ENCODE data around the gene GDPD3. TPM values are rescaled to one million over a fixed set of nuclear protein-coding genes. Genes with fewer than 3 reads are reported as not detected.

Gene GDPD3
- total and polyA plus RNA-seq, 2 experiments from 2014 or later = 0.94 to 1.4 TPM

DNA sequence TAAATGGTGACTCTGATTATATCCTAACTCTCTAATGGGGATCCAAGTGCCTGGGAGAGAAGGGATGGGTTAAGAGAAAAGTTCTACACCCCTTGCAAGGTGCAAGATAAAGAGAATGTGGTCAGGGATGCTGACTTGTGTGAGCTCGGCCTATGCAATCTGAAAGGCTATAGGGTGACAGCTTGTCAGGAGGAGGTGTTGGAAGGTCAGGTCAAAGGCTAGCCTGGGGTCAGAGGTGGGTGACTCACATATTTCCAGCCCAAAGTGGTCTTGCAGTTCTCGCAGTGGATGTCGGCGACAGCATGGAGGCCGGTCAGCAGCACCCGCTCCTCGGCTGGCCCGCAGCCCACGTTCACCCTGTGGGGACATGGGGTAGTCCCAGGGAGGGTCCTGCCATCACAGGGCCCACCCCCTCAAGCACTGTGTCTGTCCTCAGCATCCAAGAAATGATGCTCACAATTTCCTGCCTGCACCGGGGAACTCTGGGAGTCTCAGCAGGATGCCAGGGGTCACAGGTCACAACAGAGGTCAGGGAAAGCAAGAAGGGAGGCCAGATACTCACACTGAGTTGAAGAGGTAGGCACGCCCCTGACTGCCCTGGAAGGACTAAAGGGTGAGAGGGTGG is 18.7 kb downstream of the GDPD3 start (continued):
- TF ChIP-seq, protein P1, sequence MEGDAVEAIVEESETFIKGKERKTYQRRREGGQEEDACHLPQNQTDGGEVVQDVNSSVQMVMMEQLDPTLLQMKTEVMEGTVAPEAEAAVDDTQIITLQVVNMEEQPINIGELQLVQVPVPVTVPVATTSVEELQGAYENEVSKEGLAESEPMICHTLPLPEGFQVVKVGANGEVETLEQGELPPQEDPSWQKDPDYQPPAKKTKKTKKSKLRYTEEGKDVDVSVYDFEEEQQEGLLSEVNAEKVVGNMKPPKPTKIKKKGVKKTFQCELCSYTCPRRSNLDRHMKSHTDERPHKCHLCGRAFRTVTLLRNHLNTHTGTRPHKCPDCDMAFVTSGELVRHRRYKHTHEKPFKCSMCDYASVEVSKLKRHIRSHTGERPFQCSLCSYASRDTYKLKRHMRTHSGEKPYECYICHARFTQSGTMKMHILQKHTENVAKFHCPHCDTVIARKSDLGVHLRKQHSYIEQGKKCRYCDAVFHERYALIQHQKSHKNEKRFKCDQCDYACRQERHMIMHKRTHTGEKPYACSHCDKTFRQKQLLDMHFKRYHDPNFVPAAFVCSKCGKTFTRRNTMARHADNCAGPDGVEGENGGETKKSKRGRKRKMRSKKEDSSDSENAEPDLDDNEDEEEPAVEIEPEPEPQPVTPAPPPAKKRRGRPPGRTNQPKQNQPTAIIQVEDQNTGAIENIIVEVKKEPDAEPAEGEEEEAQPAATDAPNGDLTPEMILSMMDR (conservative IDR thresholded peaks at IDR 0.05; ENCODE audit: low read depth in 2 of 2) = no peak
- TF ChIP-seq STAT1 (IDR thresholded peaks at IDR 0.05; ENCODE audit: unreplicated experiment) = no peak

DNA sequence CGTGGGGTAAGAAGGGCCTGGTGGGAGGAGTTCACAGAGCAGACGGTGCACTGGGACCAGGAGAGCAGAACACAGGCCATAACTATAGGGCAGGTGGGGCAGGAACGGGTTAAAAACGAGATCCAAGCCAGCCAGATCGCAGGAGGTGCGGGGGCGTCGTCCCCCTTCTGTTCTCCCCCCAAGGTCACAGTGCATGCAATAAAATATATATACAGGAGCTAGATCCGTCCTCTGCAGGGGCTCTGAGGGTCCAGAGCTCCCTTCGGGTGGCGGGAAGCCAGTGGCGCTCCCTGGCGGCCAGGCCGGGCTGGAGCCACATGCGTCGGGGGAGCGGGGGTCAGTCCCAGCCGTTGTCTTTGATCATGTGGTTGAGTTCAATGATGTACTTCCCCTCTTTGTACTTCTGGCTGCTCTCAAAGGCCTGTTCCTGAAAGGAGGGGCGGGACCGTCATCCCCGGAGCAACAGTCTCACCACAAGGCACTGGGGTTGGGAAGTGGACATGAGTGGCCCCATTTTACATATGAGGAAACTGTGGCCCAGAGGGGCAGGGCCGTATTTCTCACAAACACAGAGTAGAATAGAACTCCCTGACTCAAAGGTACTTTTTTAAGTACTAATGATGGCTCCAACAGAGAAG is 20.8 kb downstream of the GDPD3 start:
- peaks cover 40% of the 10 kb centered on the region for H3F3A ChIP-seq (replicated peaks; ENCODE audit: low read depth)
- no peaks in the 10 kb centered on the region for H3K9me2 ChIP-seq (ENCODE audit: insufficient read depth)
- peak overlapping the region; percentile 92 for H3K4me3 ChIP-seq
- peak overlapping the region; percentile 99 for H3K4me2 ChIP-seq
- H2AFZ ChIP-seq = peak overlapping the region; percentile 97; the same call in 1 of the 2 replicates
- Mint-ChIP-seq H3K9me3 (peaks cover 13% of the 10 kb centered on the region), H3K27me3 (ENCODE audit: insufficient read depth, low read depth, poor library complexity) (peaks cover 29% of the 10 kb centered on the region), H3K4me3 (peak overlapping the region; percentile 88), H3K36me3 (ENCODE audit: low read depth) (peaks cover 29% of the 10 kb centered on the region), H3K4me1 (peaks cover 20% of the 10 kb centered on the region), H3K27ac (peak overlapping the region; percentile 85)
- H3K27me3 ChIP-seq (ENCODE audit: insufficient read depth) = 0 out of 2 replicates have a peak, but pooled peaks cover 3% of the 10 kb centered on the region
- peak; percentile 94 for DNase-seq (ENCODE audit: low spot score)
- H3K36me3 ChIP-seq (ENCODE audit: insufficient read depth) = no peaks in the 10 kb centered on the region; the same call in 1 of the 2 replicates
- H3K4me1 ChIP-seq (ENCODE audit: insufficient read depth) = peaks cover 14% of the 10 kb centered on the region
- peak; percentile 51 for ATAC-seq
- H3K79me2 ChIP-seq (replicated peaks; ENCODE audit: insufficient read depth) = 0 out of 2 replicates have a peak, but pooled peaks cover 8% of the 10 kb centered on the region
- H3K27ac ChIP-seq (ENCODE audit: low read depth) = peak overlapping the region; percentile 80; the same call in 1 of the 2 replicates
- H4K20me1 ChIP-seq (replicated peaks; ENCODE audit: insufficient read depth) = no peaks in the 10 kb centered on the region
- TF ChIP-seq EZH2phosphoT487 (IDR thresholded peaks at IDR 0.05; ENCODE audit: unreplicated experiment) = no peak
- 0 out of 2 replicates have a peak, but pooled peaks have one; percentile 61 for TF ChIP-seq ZNF114 (CRISPR knock-in tag; IDR thresholded peaks at IDR 0.05)
- TF ChIP-seq, protein P2, sequence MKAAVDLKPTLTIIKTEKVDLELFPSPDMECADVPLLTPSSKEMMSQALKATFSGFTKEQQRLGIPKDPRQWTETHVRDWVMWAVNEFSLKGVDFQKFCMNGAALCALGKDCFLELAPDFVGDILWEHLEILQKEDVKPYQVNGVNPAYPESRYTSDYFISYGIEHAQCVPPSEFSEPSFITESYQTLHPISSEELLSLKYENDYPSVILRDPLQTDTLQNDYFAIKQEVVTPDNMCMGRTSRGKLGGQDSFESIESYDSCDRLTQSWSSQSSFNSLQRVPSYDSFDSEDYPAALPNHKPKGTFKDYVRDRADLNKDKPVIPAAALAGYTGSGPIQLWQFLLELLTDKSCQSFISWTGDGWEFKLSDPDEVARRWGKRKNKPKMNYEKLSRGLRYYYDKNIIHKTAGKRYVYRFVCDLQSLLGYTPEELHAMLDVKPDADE (IDR thresholded peaks at IDR 0.05) = no peak
- TF ChIP-seq NANOG (IDR thresholded peaks at IDR 0.05; ENCODE audit: borderline replicate concordance) = no peak
- no peak for TF ChIP-seq JUNB (IDR thresholded peaks at IDR 0.05; ENCODE audit: unreplicated experiment)
- TF ChIP-seq ZNF331 (CRISPR knock-in tag; IDR thresholded peaks at IDR 0.05; ENCODE audit: low read depth) = no peak
- TF ChIP-seq, protein P3, sequence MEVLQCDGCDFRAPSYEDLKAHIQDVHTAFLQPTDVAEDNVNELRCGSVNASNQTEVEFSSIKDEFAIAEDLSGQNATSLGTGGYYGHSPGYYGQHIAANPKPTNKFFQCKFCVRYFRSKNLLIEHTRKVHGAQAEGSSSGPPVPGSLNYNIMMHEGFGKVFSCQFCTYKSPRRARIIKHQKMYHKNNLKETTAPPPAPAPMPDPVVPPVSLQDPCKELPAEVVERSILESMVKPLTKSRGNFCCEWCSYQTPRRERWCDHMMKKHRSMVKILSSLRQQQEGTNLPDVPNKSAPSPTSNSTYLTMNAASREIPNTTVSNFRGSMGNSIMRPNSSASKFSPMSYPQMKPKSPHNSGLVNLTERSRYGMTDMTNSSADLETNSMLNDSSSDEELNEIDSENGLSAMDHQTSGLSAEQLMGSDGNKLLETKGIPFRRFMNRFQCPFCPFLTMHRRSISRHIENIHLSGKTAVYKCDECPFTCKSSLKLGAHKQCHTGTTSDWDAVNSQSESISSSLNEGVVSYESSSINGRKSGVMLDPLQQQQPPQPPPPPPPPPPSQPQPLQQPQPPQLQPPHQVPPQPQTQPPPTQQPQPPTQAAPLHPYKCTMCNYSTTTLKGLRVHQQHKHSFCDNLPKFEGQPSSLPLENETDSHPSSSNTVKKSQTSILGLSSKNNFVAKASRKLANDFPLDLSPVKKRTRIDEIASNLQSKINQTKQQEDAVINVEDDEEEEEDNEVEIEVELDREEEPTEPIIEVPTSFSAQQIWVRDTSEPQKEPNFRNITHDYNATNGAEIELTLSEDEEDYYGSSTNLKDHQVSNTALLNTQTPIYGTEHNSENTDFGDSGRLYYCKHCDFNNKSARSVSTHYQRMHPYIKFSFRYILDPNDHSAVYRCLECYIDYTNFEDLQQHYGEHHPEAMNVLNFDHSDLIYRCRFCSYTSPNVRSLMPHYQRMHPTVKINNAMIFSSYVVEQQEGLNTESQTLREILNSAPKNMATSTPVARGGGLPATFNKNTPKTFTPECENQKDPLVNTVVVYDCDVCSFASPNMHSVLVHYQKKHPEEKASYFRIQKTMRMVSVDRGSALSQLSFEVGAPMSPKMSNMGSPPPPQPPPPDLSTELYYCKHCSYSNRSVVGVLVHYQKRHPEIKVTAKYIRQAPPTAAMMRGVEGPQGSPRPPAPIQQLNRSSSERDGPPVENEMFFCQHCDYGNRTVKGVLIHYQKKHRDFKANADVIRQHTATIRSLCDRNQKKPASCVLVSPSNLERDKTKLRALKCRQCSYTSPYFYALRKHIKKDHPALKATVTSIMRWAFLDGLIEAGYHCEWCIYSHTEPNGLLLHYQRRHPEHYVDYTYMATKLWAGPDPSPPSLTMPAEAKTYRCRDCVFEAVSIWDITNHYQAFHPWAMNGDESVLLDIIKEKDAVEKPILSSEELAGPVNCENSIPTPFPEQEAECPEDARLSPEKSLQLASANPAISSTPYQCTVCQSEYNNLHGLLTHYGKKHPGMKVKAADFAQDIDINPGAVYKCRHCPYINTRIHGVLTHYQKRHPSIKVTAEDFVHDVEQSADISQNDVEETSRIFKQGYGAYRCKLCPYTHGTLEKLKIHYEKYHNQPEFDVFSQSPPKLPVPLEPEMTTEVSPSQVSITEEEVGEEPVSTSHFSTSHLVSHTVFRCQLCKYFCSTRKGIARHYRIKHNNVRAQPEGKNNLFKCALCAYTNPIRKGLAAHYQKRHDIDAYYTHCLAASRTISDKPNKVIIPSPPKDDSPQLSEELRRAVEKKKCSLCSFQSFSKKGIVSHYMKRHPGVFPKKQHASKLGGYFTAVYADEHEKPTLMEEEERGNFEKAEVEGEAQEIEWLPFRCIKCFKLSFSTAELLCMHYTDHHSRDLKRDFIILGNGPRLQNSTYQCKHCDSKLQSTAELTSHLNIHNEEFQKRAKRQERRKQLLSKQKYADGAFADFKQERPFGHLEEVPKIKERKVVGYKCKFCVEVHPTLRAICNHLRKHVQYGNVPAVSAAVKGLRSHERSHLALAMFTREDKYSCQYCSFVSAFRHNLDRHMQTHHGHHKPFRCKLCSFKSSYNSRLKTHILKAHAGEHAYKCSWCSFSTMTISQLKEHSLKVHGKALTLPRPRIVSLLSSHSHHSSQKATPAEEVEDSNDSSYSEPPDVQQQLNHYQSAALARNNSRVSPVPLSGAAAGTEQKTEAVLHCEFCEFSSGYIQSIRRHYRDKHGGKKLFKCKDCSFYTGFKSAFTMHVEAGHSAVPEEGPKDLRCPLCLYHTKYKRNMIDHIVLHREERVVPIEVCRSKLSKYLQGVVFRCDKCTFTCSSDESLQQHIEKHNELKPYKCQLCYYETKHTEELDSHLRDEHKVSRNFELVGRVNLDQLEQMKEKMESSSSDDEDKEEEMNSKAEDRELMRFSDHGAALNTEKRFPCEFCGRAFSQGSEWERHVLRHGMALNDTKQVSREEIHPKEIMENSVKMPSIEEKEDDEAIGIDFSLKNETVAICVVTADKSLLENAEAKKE (CRISPR knock-in tag; IDR thresholded peaks at IDR 0.05) = no peak
- TF ChIP-seq, protein P4, sequence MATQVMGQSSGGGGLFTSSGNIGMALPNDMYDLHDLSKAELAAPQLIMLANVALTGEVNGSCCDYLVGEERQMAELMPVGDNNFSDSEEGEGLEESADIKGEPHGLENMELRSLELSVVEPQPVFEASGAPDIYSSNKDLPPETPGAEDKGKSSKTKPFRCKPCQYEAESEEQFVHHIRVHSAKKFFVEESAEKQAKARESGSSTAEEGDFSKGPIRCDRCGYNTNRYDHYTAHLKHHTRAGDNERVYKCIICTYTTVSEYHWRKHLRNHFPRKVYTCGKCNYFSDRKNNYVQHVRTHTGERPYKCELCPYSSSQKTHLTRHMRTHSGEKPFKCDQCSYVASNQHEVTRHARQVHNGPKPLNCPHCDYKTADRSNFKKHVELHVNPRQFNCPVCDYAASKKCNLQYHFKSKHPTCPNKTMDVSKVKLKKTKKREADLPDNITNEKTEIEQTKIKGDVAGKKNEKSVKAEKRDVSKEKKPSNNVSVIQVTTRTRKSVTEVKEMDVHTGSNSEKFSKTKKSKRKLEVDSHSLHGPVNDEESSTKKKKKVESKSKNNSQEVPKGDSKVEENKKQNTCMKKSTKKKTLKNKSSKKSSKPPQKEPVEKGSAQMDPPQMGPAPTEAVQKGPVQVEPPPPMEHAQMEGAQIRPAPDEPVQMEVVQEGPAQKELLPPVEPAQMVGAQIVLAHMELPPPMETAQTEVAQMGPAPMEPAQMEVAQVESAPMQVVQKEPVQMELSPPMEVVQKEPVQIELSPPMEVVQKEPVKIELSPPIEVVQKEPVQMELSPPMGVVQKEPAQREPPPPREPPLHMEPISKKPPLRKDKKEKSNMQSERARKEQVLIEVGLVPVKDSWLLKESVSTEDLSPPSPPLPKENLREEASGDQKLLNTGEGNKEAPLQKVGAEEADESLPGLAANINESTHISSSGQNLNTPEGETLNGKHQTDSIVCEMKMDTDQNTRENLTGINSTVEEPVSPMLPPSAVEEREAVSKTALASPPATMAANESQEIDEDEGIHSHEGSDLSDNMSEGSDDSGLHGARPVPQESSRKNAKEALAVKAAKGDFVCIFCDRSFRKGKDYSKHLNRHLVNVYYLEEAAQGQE (IDR thresholded peaks at IDR 0.05; ENCODE audit: unreplicated experiment) = no peak
